Inflammatory macrophage treated with lipopolysaccharide for 4 hours (primary cell): ENCODE data around the gene PRLR.
A peak's percentile ranks its signal among the peaks of the same experiment; 100 is the strongest.
"Not testable (repeated sequence)": the region's sequence is repeated elsewhere in the genome, so short reads cannot be mapped to it uniquely, and the experiment has no call there.

Source experiments
- DNase-seq: peaks from one replicate; pipeline ENCODE4 v3.0.0-alpha.2; 2020

PRLR gene

DNA sequence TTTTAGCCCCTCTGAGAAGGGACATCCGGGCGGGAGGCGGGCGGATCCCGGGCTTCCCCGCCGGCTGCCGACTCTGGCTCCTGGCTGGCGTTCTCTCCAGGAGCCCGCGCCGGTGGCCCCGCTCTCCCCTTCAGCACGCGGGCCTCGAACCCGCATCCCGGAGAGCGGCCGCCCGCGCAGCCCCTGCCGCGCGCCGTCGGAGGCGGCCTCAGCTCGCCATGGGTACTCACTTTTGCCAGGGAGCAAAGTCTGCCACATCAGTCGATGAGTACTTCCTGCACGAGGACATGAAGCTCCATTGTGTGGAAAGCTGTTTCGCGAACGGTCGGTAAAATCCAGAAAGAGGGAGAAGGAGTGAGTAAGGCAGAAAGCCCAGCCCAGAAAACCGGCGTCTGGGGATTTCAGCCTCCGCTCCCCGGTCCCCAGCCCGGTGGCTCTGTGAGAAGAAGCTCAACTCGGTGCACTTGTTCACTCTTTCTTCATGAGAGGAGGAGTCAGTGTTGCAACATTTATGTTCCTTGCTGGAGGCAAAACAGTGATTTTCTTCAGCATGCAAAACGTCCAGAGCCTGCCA, at the start of gene PRLR:
Gene PRLR (minus strand): TSS at position 450 of the 574 bp plus-strand sequence. CDS start 140,867 bp downstream, outside the sequence.
- DNase-seq, result peak; percentile 67

DNA sequence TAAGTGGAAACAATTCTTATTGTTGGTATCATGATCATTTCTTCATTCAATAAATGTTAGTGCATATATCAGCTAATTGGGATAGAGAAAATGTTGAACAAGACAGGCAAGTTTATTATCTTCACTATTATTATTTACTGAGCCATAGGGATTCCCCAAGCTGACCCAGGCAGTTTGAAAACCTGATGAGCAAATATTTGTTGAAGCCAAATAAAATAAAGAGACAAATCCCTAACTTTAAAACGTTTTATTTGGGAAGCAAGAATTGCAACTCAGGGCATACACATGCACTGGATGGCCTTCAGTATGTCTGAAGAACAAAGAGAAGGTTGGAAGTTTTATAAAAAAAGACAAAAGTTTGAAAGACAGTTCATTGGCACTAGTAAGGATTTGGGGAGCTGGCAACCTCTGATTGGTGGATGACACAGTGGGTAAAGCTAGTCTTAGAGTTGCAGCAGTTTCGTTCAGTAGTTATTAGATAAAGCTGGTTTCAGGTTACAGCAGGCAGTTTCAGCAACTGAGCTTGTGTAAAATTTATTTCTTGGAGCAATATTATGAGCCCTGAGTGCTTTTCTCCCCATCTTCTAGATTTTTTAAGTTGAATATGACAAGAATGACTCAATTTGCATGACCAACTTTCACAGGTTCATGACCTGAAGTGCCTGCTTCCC, 44.7 kb upstream of the PRLR start:
- DNase-seq, result no peak

DNA sequence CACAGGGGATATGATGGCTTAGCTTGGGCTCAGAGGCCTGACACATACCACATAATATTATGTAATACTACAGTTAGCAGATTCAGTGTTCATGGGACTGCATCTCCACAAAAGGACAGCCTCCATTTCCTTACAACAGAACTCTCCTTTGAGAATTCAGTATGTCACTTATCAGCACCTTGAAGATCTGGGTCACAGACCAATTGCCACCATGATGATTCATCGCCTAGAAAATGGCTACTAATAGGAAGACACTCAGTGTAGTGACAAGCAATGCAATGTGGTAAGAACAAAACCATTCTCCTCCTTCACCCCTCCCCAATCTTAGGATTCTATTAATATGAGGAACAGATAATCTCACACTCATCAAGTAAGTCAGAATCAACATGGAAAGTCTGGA, 38.7 kb upstream of the PRLR start:
- DNase-seq, result peak; percentile 18

- DNase-seq, result no peak
Observed at GRCh38 chr5:35266276-35266675, 36.0 kb upstream of the PRLR start.

GRCh38 chr5:35264509-35264908, 34.2 kb upstream of the PRLR start:
- DNase-seq, result no peak

DNA sequence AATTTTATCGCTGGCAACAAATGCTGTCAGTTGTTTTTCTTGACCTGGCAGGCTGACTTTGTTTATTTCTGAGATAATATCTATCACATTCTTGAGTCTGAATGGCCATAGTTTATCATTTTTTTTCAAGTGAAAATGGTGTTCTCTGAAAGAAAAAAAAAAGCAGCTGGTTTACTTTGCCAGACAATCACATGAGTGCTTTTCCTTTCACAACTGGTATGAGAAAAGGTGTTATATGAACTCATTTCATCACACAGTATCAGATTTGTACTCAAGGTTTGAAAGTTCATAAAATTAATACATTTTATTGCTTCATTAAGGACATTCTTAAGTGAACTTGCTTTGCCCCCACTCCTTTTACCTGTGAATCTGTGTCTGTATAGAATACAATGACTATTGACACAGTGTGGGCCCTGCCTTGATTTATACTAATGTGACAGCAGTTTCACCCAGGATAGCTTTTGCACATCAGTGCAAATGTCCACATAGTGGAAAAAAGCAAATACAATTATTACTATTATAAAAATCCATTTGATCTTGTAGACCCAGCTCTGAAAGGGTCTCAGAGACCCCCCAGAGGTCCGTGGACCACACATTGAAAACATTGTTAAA, 33.1 kb upstream of the PRLR start:
- DNase-seq, result no peak

DNA sequence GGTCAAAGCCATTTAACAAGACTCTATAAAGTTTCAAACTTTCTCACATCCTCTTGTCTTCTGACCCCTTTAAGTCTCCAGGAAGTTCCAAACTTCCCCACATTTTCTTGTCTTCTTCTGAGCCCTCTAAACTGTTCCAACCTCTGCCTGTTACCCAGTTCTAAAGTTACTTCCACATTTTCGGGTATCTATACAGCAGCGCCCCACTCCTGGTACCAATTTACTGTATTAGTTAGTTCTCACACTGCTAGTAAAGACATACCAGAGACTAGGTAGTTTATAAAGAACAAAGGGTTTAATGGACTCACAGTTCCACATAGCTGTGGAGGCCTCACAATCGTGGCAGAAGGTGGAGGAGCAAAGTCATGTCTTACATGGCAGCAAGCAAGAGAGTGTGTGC, 23.3 kb upstream of the PRLR start:
- no peak for DNase-seq

GRCh38 chr5:35252963-35253362, 22.7 kb upstream of the PRLR start:
- no peak for DNase-seq

GRCh38 chr5:35248843-35249780, 18.8 kb upstream of the PRLR start:
- DNase-seq, result peak; percentile 37

GRCh38 chr5:35247648-35248034, 17.4 kb upstream of the PRLR start:
- DNase-seq, result no peak

DNA sequence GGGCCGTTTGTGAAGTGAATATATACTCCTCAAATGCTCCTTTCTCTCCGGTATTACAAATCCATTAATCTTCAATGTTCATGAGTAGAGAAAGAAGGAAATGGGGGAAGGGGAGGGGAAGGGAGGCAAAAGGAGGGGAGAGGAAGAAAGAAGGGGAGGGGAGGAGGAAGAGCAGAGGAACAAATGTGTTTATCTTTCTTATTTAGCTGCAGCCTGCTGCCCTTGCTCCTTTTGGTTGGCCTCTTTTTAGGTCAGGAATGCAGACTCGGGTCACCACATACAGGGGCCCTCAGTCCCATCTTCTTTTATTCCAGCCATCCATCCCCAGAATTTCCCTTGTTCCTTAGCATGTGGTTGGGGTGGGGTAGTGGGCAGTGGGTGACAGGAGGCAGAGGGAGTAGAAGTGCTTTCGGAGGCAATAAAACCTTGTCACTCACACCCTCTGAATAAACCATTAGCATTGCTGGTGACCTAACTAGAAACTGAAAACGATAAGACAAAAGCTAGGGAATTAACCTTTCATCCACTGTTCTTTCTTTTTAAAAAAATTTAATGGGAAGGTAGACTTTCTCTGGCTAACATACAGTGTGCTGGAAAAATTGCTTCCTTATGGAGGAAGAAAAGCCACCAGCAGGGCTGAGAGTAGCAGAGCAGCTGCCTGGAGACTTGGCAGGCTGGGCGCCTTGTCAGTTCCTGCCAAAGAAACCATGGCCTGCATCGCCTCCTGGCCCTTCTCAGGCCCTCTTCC, 16.8 kb upstream of the PRLR start:
- DNase-seq, result no peak

DNA sequence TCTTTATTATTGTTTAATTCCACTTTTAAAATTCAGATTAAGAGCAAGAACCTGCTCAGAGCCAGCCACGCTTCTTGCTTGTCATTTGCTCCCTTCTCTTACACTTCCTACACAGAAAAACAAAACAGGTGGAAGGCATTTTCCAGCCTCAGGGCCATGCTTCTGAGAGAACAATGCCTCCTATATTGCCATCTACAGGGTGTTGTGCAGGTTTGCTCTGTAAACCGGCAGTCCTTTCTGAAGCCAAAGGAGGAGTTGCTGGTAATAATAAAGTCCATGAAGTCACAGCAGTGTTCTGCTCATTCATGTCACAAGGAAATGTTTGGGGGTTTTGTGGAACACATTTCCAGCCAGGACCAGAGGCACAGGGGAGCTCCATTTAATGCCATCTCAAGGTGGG, 16.1 kb upstream of the PRLR start:
- DNase-seq, result no peak

GRCh38 chr5:35245371-35245770, 15.1 kb upstream of the PRLR start:
- DNase-seq, result not testable (repeated sequence)

GRCh38 chr5:35244171-35244570, 13.9 kb upstream of the PRLR start:
- no peak for DNase-seq

DNA sequence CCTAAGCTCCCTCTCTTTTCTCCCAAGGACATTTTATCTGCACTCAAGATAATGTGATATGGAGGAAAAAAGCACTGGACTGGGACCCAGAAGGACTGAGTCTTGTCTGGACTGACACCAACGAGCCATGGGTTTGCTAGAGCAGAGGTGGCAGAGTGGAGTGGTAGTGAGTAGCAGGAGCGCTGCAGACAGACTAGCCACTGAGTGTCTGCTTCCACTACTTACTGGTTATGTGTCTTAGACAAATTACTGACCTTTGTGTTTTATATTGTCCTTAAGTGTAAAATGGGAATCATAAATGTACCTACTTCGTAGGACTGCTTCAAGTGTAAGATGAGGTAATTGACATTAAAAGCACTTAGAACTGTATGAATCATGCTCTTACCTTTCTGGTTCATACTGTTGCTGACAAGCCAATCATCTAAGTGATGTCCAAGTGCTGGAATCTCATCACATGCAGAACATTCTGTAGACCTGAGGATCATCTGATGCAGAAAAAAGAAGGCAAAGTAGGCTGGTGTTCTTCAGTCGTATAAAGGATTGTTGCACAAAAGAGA, 12.5 kb upstream of the PRLR start:
- no peak for DNase-seq

- no peak for DNase-seq
Observed at GRCh38 chr5:35240892-35241291, 10.6 kb upstream of the PRLR start.

- no peak for DNase-seq
Observed at GRCh38 chr5:35239911-35240610, 9.8 kb upstream of the PRLR start.

GRCh38 chr5:35239476-35239875, 9.2 kb upstream of the PRLR start:
- DNase-seq, result no peak

GRCh38 chr5:35237580-35238376, 7.5 kb upstream of the PRLR start:
- no peak for DNase-seq

DNA sequence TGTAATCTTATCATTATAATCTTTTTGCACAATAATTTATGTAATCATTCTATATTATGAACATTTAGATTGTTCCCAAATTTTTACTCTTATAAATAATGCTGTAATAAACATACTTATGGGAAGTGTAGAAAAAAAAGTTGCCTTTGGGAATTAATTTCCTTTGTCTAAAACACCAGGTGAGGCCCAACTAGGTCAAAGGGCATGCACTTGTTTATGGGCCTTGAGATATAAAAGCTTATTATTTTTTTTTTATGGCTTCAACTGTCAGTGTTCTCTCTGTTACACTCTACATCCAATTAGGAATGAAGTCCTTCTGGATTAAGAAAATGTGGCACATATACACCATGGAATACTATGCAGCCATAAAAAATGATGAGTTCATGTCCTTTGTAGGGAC, 6.5 kb upstream of the PRLR start:
- DNase-seq, result no peak

DNA sequence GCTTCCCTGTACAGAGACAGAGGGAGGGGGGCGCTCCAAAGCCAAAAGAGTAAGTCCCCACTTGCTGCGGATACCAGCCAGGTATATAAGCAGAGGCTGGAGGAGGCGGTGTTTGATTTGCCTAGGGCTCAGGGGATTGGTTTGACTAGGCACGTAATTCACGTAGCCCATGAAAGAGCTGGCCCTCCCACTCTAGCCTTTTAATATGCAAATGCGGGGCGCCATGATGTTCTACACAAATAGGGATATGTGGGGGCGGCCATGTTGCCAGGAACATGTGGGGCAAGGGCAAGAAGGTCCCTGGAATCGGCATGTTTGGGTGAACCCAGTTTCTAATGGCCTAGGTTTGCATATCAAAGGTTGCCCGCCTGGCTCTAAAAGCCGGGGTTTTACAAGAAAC, 3.3 kb upstream of the PRLR start:
- DNase-seq, result no peak
